Ishikawa (cell line): ENCODE results near the gene ZYG11B.

ENCODE experiments used
- CEBPB ChIP-seq: IDR thresholded peaks from 2 replicates; pipeline ENCODE4 v1.6.1; 2012
- CREB1 ChIP-seq: IDR thresholded peaks from 2 replicates; pipeline ENCODE4 v1.6.1; 2012; ENCODE audit warnings: low read depth
- EGR1 ChIP-seq: IDR thresholded peaks from 2 replicates; pipeline ENCODE4 v1.6.1; 2012
- EP300 ChIP-seq: IDR thresholded peaks from 2 replicates; pipeline ENCODE4 v1.6.1; 2012; ENCODE audit warnings: borderline replicate concordance
- FOXM1 ChIP-seq: IDR thresholded peaks from 2 replicates; pipeline ENCODE4 v1.6.1; 2012; ENCODE audit warnings: low read depth, borderline replicate concordance
- MAX ChIP-seq: IDR thresholded peaks from 2 replicates; pipeline ENCODE4 v1.6.1; 2012
- NFIC ChIP-seq: IDR thresholded peaks from 2 replicates; pipeline ENCODE4 v1.6.1; 2012
- RAD21 ChIP-seq: IDR thresholded peaks from 2 replicates; pipeline ENCODE4 v1.6.1; 2012; ENCODE audit warnings: low read depth
- REST ChIP-seq: IDR thresholded peaks from 2 replicates; pipeline ENCODE4 v1.6.1; 2012; ENCODE audit warnings: low read depth, mild to moderate bottlenecking
- TAF1 ChIP-seq: IDR thresholded peaks from 2 replicates; pipeline ENCODE4 v1.6.1; 2012; ENCODE audit warnings: low read depth, mild to moderate bottlenecking
- TCF12 ChIP-seq: IDR thresholded peaks from 2 replicates; pipeline ENCODE4 v1.6.1; 2012; ENCODE audit warnings: low read depth
- TEAD4 ChIP-seq: IDR thresholded peaks from 2 replicates; pipeline ENCODE4 v1.6.1; 2012
- YY1 ChIP-seq: IDR thresholded peaks from 2 replicates; pipeline ENCODE4 v1.6.1; 2012; ENCODE audit warnings: low read depth
- ZBTB7A ChIP-seq: IDR thresholded peaks from 2 replicates; pipeline ENCODE4 v1.6.1; 2012; ENCODE audit warnings: low read depth
- TF ChIP-seq, protein P1 (sequence below): IDR thresholded peaks from 2 replicates; pipeline ENCODE4 v1.6.1; 2012

The ZYG11B gene

GRCh38 chr1:52856026-52856425, 129.8 kb downstream of the ZYG11B start:
- TF ChIP-seq, protein P1, sequence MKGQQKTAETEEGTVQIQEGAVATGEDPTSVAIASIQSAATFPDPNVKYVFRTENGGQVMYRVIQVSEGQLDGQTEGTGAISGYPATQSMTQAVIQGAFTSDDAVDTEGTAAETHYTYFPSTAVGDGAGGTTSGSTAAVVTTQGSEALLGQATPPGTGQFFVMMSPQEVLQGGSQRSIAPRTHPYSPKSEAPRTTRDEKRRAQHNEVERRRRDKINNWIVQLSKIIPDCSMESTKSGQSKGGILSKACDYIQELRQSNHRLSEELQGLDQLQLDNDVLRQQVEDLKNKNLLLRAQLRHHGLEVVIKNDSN = no peak
- peak; percentile 99 for TF ChIP-seq TEAD4
- TF ChIP-seq CEBPB = peak; percentile 62; the same call in 1 of the 2 replicates
- no peak for TF ChIP-seq CREB1
- no peak for TF ChIP-seq MAX
- TF ChIP-seq YY1 = 0 out of 2 replicates have a peak, but pooled peaks have one; percentile 41
- peak; percentile 41; the same call in 1 of the 2 replicates for TF ChIP-seq FOXM1
- no peak for TF ChIP-seq EGR1
- no peak for TF ChIP-seq REST
- peak; percentile 77; the same call in 1 of the 2 replicates for TF ChIP-seq EP300
- peak; percentile 7; the same call in 1 of the 2 replicates for TF ChIP-seq RAD21
- TF ChIP-seq NFIC = peak; percentile 65; the same call in 1 of the 2 replicates
- TF ChIP-seq ZBTB7A = no peak
- no peak for TF ChIP-seq TAF1
- peak; percentile 84 for TF ChIP-seq TCF12

DNA sequence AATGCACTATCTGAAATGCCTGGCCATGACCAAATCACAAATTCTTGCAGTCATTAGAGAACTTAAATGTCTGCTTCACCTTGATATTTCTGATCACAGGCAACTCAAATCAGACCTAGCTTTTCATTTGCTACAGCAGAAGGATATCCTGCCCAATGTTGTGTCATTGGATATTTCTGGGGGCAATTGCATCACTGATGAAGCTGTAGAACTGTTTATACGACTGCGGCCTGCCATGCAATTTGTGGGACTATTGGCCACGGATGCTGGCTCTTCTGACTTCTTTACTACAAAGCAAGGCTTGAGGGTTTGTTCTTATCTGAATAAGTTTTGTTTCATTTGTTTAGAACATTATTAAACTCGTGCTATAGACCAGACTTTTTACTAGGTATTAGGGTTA, 131.2 kb downstream of the ZYG11B start:
- TF ChIP-seq YY1 (no peak), TCF12 (no peak), ZBTB7A (no peak)
- TF ChIP-seq, protein P1 = no peak

DNA sequence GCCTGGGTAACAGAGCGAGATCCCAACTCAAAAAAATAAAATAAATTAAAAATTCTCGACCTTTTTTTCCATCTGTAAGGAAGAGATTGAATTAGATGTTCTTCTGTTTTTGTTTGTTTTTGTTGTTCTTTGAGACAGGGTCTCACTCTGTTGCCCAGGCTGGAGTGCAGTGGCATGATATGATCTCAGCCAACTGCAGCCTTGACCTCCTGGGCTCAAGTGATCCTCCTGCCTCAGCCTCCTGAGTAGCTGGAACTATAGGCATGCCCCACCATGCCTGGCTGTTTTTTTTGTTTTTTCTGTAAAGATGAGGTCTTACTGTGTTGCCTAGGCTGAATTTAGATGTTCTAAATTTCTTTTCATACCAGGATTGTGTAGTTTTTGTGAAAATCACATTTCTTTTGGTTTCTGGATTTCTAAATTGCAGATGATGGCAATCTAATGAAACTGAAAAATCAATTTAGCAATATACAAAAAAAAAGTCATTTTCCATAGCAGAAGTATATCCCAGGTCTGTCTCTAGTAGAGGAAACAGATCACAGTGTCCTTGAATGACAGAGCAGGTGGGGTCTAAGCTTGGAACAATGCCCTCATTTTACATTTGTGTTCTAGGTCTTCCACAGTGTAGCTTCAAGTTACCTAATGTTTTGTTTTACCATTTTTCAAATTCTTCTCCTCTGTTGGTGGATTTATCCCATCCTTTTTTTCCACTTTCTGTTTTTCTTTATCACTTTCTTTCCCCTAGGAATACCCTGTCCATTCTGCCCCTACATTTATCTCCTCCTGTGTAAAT, 136.6 kb downstream of the ZYG11B start:
- TF ChIP-seq RAD21 = no peak
- no peak for TF ChIP-seq REST
- no peak for TF ChIP-seq TEAD4
- no peak for TF ChIP-seq FOXM1
- TF ChIP-seq EP300 = no peak
- TF ChIP-seq CREB1 = no peak
- no peak for TF ChIP-seq TCF12
- TF ChIP-seq EGR1 = no peak
- TF ChIP-seq, protein P1 = no peak
- no peak for TF ChIP-seq YY1
- no peak for TF ChIP-seq TAF1
- no peak for TF ChIP-seq MAX

GRCh38 chr1:52867087-52867863, 141.0 kb downstream of the ZYG11B start:
- TF ChIP-seq MAX (no peak), TAF1 (no peak), EGR1 (no peak), FOXM1 (no peak), CREB1 (no peak), EP300 (no peak), RAD21 (no peak), YY1 (no peak), CEBPB (no peak), TCF12 (no peak), NFIC (no peak), REST (no peak), TEAD4 (no peak), ZBTB7A (no peak)
- TF ChIP-seq, protein P1 = no peak
